HL-60 (cell line): ENCODE measurements around the gene SGMS2.

Experiments used
- DNase-seq, 2 experiments: peaks; one replicate each; pipeline ENCODE4 v3.0.0-alpha.2; 2010 to 2020; ENCODE audit warnings: low read depth in 1 of 2, low spot score in 1 of 2
- H3K27ac ChIP-seq: fragments of 250-450 bp; sonication (Bioruptor Pico); replicated peaks from 2 replicates; pipeline ENCODE4 v1.5.1; 2020; ENCODE audit warnings: mild to moderate bottlenecking, moderate library complexity
- H3K27me3 ChIP-seq: fragments of 250-450 bp; sonication (Bioruptor Pico); 2 replicates; pipeline ENCODE4 v1.5.1; 2021; ENCODE audit warnings: mild to moderate bottlenecking, moderate library complexity; ENCODE audit not compliant: insufficient read depth, poor library complexity, severe bottlenecking
- H3K4me3 ChIP-seq: replicated peaks from 2 replicates; pipeline ENCODE4 v1.5.1; 2011; ENCODE audit warnings: mild to moderate bottlenecking, control low read depth, low read length; ENCODE audit not compliant: insufficient read depth
- CTCF ChIP-seq: IDR thresholded peaks from one replicate; pipeline ENCODE4 v1.5.1; 2011; ENCODE audit warnings: low read length, control low read depth, inconsistent platforms; ENCODE audit not compliant: insufficient read depth
- GABPA ChIP-seq: IDR thresholded peaks from 2 replicates; pipeline ENCODE4 v1.6.1; 2012; ENCODE audit warnings: low read depth
- POLR2AphosphoS5 ChIP-seq: IDR thresholded peaks from 2 replicates; pipeline ENCODE4 v1.6.1; 2012; ENCODE audit warnings: low read depth
- SPI1 ChIP-seq: IDR thresholded peaks from 2 replicates; pipeline ENCODE4 v1.6.1; 2012; ENCODE audit warnings: low read depth, mild to moderate bottlenecking, borderline replicate concordance
- TF ChIP-seq, protein P1 (sequence below): IDR thresholded peaks from 2 replicates; pipeline ENCODE4 v1.6.1; 2012; ENCODE audit warnings: low read depth; ENCODE audit not compliant: insufficient replicate concordance

SGMS2 gene

DNA sequence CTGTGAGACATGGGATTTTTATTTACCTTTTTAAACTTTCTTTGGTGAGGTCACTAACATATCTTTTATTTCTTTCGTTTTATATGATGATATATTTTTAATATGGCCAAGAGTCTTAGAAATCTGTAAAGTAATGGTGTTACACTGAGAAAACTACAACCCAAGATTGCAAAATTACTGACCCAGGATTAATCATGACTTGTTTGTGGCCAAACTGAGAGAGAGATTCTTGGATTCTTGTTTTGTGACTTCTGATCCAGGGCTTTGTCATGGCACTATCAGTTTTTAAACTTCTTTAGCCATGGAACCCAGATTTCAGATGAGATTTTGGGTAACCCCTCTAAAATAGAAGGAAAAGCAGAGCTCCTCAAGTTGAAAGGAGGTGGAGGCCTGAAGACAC is 42.0 kb downstream of the SGMS2 start:
- no peak overlapping the region for H3K27ac ChIP-seq
- DNase-seq: no peak
- H3K27me3 ChIP-seq: no peaks in the 10 kb centered on the region
- TF ChIP-seq, protein P1, sequence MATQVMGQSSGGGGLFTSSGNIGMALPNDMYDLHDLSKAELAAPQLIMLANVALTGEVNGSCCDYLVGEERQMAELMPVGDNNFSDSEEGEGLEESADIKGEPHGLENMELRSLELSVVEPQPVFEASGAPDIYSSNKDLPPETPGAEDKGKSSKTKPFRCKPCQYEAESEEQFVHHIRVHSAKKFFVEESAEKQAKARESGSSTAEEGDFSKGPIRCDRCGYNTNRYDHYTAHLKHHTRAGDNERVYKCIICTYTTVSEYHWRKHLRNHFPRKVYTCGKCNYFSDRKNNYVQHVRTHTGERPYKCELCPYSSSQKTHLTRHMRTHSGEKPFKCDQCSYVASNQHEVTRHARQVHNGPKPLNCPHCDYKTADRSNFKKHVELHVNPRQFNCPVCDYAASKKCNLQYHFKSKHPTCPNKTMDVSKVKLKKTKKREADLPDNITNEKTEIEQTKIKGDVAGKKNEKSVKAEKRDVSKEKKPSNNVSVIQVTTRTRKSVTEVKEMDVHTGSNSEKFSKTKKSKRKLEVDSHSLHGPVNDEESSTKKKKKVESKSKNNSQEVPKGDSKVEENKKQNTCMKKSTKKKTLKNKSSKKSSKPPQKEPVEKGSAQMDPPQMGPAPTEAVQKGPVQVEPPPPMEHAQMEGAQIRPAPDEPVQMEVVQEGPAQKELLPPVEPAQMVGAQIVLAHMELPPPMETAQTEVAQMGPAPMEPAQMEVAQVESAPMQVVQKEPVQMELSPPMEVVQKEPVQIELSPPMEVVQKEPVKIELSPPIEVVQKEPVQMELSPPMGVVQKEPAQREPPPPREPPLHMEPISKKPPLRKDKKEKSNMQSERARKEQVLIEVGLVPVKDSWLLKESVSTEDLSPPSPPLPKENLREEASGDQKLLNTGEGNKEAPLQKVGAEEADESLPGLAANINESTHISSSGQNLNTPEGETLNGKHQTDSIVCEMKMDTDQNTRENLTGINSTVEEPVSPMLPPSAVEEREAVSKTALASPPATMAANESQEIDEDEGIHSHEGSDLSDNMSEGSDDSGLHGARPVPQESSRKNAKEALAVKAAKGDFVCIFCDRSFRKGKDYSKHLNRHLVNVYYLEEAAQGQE: no peak
- TF ChIP-seq SPI1 (no peak), CTCF (no peak), GABPA (no peak), POLR2AphosphoS5 (no peak)
- H3K4me3 ChIP-seq: no peak overlapping the region

DNA sequence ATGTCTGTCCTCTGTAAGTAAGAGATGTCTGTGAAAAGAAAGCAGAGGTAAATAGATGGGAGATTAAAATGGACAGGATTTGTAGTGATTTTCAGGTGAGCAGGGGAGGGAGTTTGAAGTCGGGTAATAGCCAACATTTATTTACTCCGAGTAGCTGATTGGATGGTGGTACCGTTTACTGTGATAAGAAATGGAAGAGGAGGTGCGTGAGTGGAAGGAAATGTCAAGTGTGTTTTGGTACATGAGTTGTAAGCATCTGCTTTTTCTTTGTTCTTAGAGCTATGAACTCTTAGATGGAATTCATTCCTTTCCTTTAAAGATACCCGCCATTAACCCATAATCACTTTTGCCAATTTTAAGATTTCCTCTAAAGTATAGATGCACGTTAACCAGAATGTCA is 45.5 kb downstream of the SGMS2 start:
- Histone ChIP-seq H3K4me3 (no peak overlapping the region), H3K27me3 (no peaks in the 10 kb centered on the region), H3K27ac (no peak overlapping the region)
- TF ChIP-seq, protein P1: no peak
- no peak for TF ChIP-seq GABPA
- no peak for TF ChIP-seq POLR2AphosphoS5
- no peak for TF ChIP-seq SPI1
- TF ChIP-seq CTCF: no peak
- no peak for DNase-seq

DNA sequence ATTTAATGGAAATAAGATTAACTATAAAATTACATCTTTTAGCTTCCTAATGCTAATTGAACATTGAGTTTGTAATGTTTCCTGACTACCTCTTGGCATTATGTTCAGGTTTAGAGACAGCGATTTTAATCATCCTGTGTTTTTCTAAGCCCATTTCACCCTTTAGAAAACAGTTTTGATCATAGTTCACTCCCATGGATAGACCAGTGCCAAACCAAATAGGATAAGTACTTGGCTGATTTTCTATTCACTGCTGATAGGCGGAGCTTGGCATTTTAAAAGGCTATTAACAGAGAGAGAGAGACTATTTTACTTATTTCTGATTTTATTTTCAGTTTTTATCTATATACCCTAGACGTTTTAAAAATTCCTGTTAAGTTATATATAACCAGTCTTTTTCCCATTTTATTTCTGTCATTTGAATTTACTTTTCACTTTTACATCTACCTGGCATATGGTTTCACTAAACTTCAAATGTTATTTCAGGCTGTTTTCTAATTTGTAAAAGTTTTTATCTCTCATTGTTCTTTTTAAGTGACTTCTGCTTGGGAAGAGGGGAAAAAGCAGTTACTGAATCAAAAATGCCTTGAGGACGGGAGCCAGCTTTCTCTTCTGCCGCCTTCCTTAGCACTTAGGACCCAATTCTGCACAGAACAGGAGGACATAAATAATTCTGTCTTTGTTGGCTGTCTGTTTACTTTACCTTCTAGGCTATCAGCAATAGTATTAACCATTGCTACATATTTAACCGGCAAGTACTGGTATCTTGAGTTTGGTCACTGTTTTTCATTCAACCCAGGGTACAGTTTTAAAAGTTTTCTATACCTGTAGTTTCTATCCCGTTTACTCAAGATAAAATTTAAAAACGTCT is 46.4 kb downstream of the SGMS2 start:
- Histone ChIP-seq H3K27ac (no peak overlapping the region), H3K27me3 (no peaks in the 10 kb centered on the region), H3K4me3 (no peak overlapping the region)
- no peak for DNase-seq
- TF ChIP-seq GABPA (no peak), CTCF (no peak), POLR2AphosphoS5 (no peak), SPI1 (no peak)
- TF ChIP-seq, protein P1: no peak
